Tibial nerve (tissue), 3 donors: Measurements from ENCODE around the gene C9orf152.

Source experiments
- CTCF ChIP-seq, 5 experiments: fragments of 200-600 bp in 3 of 5; fragments of 450-650 bp in 2 of 5; sonication (generic) in 3 of 5; IDR thresholded peaks; one replicate each; pipeline ENCODE4 v1.5.1; 2016 to 2019; ENCODE audit warnings: antibody characterized with exemption in 5 of 5, mild to moderate bottlenecking in 3 of 5, moderate library complexity in 2 of 5
- POLR2A ChIP-seq, 2 donors: fragments of 450-650 bp; IDR thresholded peaks; one replicate each; pipeline ENCODE4 v1.6.1; 2017; ENCODE audit warnings: antibody characterized with exemption in 2 of 2, mild to moderate bottlenecking in 2 of 2, moderate library complexity in 2 of 2

GRCh38 chr9:110224583-110224982 lies 16.6 kb upstream of the C9orf152 start:
- no peak for TF ChIP-seq CTCF (IDR thresholded peaks at IDR 0.05)
- no peak for TF ChIP-seq POLR2A (IDR thresholded peaks at IDR 0.05)
